ENCODE data around the gene ADAM20.

DNA sequence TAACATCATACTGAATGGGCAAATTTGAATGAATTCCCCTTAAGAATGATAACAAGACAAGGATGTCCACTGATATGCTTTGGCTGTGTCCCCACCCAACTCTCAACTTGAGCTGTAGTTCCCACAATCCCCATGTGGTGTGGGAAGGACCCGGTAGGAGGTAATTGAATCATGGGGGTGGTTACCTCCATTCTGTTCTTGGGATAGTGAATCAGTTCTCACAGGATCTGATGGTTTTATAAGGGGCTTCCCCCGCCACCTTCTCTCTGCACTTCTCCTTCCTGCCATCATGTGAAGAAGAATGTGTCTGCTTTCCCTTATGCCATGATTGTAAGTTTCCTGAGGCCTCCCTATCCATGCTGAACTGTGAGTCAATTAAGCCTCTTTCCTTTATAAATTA is 36.3 kb upstream of the ADAM20 start:
- TF ChIP-seq, protein P1, sequence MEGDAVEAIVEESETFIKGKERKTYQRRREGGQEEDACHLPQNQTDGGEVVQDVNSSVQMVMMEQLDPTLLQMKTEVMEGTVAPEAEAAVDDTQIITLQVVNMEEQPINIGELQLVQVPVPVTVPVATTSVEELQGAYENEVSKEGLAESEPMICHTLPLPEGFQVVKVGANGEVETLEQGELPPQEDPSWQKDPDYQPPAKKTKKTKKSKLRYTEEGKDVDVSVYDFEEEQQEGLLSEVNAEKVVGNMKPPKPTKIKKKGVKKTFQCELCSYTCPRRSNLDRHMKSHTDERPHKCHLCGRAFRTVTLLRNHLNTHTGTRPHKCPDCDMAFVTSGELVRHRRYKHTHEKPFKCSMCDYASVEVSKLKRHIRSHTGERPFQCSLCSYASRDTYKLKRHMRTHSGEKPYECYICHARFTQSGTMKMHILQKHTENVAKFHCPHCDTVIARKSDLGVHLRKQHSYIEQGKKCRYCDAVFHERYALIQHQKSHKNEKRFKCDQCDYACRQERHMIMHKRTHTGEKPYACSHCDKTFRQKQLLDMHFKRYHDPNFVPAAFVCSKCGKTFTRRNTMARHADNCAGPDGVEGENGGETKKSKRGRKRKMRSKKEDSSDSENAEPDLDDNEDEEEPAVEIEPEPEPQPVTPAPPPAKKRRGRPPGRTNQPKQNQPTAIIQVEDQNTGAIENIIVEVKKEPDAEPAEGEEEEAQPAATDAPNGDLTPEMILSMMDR (IDR thresholded peaks at IDR 0.05; ENCODE audit: low read length), result no peak
- TF ChIP-seq EZH2 (optimal IDR thresholded peaks at IDR 0.05; ENCODE audit: low read depth, low read length), result no peak
- TF ChIP-seq EZH2phosphoT487 (IDR thresholded peaks at IDR 0.05; ENCODE audit: low read length), result no peak
